K562 (cell line): Measurements from ENCODE around the gene ZNF213. TPM values are rescaled to one million over a fixed set of nuclear protein-coding genes. Genes with fewer than 3 reads are reported as not detected.

Source experiments
- ATF7 ChIP-seq: fragments of 450-650 bp; IDR thresholded peaks from 2 replicates; pipeline ENCODE4 v1.7.1; 2014; ENCODE audit warnings: mild to moderate bottlenecking, moderate library complexity
- BRD9 ChIP-seq: fragments of 450-650 bp; IDR thresholded peaks from 2 replicates; pipeline ENCODE4 v1.6.1; 2018; ENCODE audit warnings: low read depth; ENCODE audit not compliant: partially characterized antibody
- E2F3 ChIP-seq: fragments of 250-450 bp; sonication (Bioruptor Pico); IDR thresholded peaks from 2 replicates; pipeline ENCODE4 v1.4.0; 2020; ENCODE audit warnings: mild to moderate bottlenecking
- ELF2 ChIP-seq: fragments of 250-450 bp; sonication (Bioruptor Pico); IDR thresholded peaks from 2 replicates; pipeline ENCODE4 v1.5.0; 2021; ENCODE audit warnings: mild to moderate bottlenecking
- FUS ChIP-seq: fragments of 200-400 bp; formaldehyde crosslinking; optimal IDR thresholded peaks from 2 replicates; pipeline ENCODE3; 2017; ENCODE audit warnings: low read depth, low read length
- HMGN3 ChIP-seq: IDR thresholded peaks from 2 replicates; pipeline ENCODE4 v1.6.1; 2011; ENCODE audit warnings: borderline replicate concordance, low read depth, mild to moderate bottlenecking, mixed read lengths, low read length; ENCODE audit not compliant: insufficient read length; ENCODE audit errors: extremely low read depth
- KLF6 ChIP-seq: fragments of 250-450 bp; sonication (Bioruptor Pico); IDR thresholded peaks from 2 replicates; pipeline ENCODE4 v1.4.0; 2020; ENCODE audit warnings: mild to moderate bottlenecking, moderate library complexity, borderline replicate concordance
- L3MBTL2 ChIP-seq: fragments of 450-650 bp; IDR thresholded peaks from 2 replicates; pipeline ENCODE4 v1.6.1; 2016; ENCODE audit warnings: mild to moderate bottlenecking, moderate library complexity
- MTA3 ChIP-seq: fragments of 450-650 bp; formaldehyde crosslinking; IDR thresholded peaks from 2 replicates; pipeline ENCODE4 v1.6.1; 2017; ENCODE audit warnings: mild to moderate bottlenecking, borderline replicate concordance
- MYC ChIP-seq, 2 experiments: fragments of 250-450 bp in 1 of 2; sonication (Bioruptor Pico) in 1 of 2; IDR thresholded peaks; 2 replicates each; pipeline versions ENCODE4 v1.5.1 to v1.6.1; 2012 to 2021; ENCODE audit warnings: low read depth in 2 of 2, borderline replicate concordance in 1 of 2, improper control_type of control experiment in 1 of 2, low read length in 1 of 2, mild to moderate bottlenecking in 1 of 2, moderate library complexity in 1 of 2
- POLR2A ChIP-seq: fragments of 450-650 bp; conservative IDR thresholded peaks from 2 replicates; pipeline ENCODE4 v1.6.1; 2016
- PTRF ChIP-seq: fragments of 450-650 bp; IDR thresholded peaks from 2 replicates; pipeline ENCODE4 v1.6.1; 2016; ENCODE audit warnings: mild to moderate bottlenecking, missing genetic modification characterization, missing compliant biosample characterization
- RB1 ChIP-seq: fragments of 450-650 bp; IDR thresholded peaks from 2 replicates; pipeline ENCODE4 v1.6.1; 2017; ENCODE audit warnings: low read depth, mild to moderate bottlenecking
- TBP ChIP-seq: optimal IDR thresholded peaks from 2 replicates; pipeline ENCODE3; 2011; ENCODE audit warnings: low read depth, low read length, improper control_type of control experiment
- XRCC5 ChIP-seq: fragments of 200-400 bp; formaldehyde crosslinking; IDR thresholded peaks from 2 replicates; pipeline ENCODE4 v1.6.1; 2017; ENCODE audit warnings: low read depth, mild to moderate bottlenecking, low read length
- ZBTB1 ChIP-seq: sonication (generic); formaldehyde crosslinking; IDR thresholded peaks from 2 replicates; pipeline ENCODE4 v1.8.1; 2023; ENCODE audit warnings: missing genetic modification reagents, low read depth, mild to moderate bottlenecking, borderline replicate concordance
- ZNF23 ChIP-seq: fragments of 250-450 bp; sonication (Bioruptor Pico); IDR thresholded peaks from 2 replicates; pipeline ENCODE4 v1.4.0; 2020; ENCODE audit warnings: mild to moderate bottlenecking
- ZNF780A ChIP-seq: fragments of 250-450 bp; sonication (Bioruptor Pico); IDR thresholded peaks from 2 replicates; pipeline ENCODE4 v1.5.0; 2021; ENCODE audit warnings: mild to moderate bottlenecking
- ZNF830 ChIP-seq: fragments of 250-450 bp; sonication (Bioruptor Pico); IDR thresholded peaks from 2 replicates; pipeline ENCODE4 v1.5.0; 2021; ENCODE audit warnings: mild to moderate bottlenecking
- polyA plus RNA-seq, 8 experiments: library from polyadenylated mRNA; depleted of rRNA in 4 of 8; stranded (reverse) in 5 of 8; unstranded in 3 of 8; fragments of >200 nt; fragmentation: Nextera tagmentation in 2 of 8; fragmentation: Illumina TruSeq in 1 of 8; extraction: Ambion mirVana in 2 of 8; extraction: Trizol in 1 of 8; gene quantifications; 2 replicates each; pipeline versions ENCODE4 v1.2.1 to v1.2.3, GENCODE V29; 2011 to 2014; ENCODE audit warnings: inconsistent platforms in 1 of 8, missing spikeins in 1 of 8
- total RNA-seq, 7 experiments: library from RNA; depleted of rRNA in 6 of 7; stranded (reverse); fragments of >200 nt in 6 of 7; fragmentation: Illumina TruSeq in 2 of 7; extraction: Trizol in 2 of 7; gene quantifications; 2 replicates each; pipeline versions ENCODE4 v1.2.1 to v1.2.3, GENCODE V29; 2011 to 2021; ENCODE audit warnings: low replicate concordance in 1 of 7
- TF ChIP-seq, protein P1 (sequence below), 3 experiments: IDR thresholded peaks in 2 of 3; conservative IDR thresholded peaks in 1 of 3; 2 replicates each; pipeline ENCODE4 v1.5.1; 2011 to 2012; ENCODE audit warnings: low read length in 3 of 3, mild to moderate bottlenecking in 3 of 3, control low read depth in 2 of 3, improper control_type of control experiment in 1 of 3, inconsistent platforms in 1 of 3, low read depth in 1 of 3, mixed read lengths in 1 of 3, moderate library complexity in 1 of 3; ENCODE audit not compliant: insufficient read depth in 2 of 3
- TF ChIP-seq, protein P2 (sequence below): sonication (generic); formaldehyde crosslinking; IDR thresholded peaks from 2 replicates; pipeline ENCODE4 v1.9.0; 2022; ENCODE audit warnings: mild to moderate bottlenecking, missing genetic modification reagents
- TF ChIP-seq, protein P3 (sequence below): fragments of 450-650 bp; formaldehyde crosslinking; IDR thresholded peaks from 2 replicates; pipeline ENCODE4 v1.4.0; 2022; ENCODE audit warnings: missing genetic modification characterization
- TF ChIP-seq, protein P4 (sequence below): sonication (generic); IDR thresholded peaks from 2 replicates; pipeline ENCODE4 v1.6.1; 2016

Gene ZNF213
- total and polyA plus RNA-seq, 9 of the 15 experiments (the other 6 are each of a cell fraction or from before 2014, with no cell fraction given) = 0.49 to 10.0 (median 1.8) TPM

DNA sequence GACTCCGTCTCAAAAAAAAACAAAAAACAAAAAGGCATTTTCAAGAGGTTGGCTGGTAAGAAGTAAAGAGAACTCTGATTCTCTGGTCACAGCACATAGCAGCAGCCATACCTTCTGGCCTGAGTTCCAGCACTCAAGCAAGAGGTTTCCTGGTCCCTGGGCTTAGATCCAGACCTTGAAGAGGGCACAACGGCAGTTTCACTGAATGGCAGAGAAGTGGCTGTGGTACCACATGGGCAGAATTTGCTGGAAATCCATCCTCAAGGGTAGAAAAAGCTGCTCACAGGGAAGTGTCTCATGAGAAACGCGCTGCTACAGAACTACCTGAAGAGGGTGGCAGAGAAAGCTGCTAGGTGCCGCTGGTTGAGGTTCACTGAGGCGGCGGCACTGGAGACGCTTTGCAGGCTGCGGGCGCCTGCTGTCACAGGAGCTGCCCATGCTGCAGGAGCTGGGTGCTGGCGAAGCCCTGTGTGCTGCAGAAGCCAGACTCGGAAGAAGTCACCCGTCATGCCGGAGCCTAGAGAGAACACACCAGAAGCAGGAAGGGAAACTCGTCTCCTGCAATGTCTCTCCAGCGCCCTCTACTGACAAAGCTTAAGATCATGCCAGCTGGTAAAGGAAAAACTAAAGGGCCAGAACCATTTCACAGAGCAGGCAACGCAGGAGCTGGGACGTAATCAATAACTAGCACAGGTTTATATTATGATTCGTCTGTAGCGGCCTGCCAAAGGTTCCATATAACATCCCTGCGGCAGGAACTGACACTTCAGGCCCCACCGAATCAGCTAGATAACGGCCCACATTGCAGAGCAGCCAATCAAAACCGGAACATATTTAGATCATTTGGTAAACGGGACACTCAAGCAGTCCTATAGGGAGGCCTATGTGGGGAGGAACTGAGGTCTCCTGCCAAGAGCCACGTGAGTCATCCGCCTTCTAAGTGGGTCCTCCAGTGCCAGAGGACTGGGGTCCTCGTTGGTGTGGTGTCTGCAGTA is 5.4 kb upstream of the ZNF213 start (continued):
- TF ChIP-seq, protein P1, sequence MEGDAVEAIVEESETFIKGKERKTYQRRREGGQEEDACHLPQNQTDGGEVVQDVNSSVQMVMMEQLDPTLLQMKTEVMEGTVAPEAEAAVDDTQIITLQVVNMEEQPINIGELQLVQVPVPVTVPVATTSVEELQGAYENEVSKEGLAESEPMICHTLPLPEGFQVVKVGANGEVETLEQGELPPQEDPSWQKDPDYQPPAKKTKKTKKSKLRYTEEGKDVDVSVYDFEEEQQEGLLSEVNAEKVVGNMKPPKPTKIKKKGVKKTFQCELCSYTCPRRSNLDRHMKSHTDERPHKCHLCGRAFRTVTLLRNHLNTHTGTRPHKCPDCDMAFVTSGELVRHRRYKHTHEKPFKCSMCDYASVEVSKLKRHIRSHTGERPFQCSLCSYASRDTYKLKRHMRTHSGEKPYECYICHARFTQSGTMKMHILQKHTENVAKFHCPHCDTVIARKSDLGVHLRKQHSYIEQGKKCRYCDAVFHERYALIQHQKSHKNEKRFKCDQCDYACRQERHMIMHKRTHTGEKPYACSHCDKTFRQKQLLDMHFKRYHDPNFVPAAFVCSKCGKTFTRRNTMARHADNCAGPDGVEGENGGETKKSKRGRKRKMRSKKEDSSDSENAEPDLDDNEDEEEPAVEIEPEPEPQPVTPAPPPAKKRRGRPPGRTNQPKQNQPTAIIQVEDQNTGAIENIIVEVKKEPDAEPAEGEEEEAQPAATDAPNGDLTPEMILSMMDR (IDR thresholded peaks at IDR 0.05 in 2 of 3, conservative IDR thresholded peaks at IDR 0.05 in 1 of 3; ENCODE audit: insufficient read depth in 2 of 3, low read depth in 1 of 3, low read length in 3 of 3) = peak; percentile 93 to 95 (median 93)
- TF ChIP-seq ELF2 (CRISPR knock-in tag) (peak; percentile 71), KLF6 (CRISPR knock-in tag) (0 out of 2 replicates have a peak, but pooled peaks have one; percentile 6), BRD9 (peak; percentile 54), PTRF (no peak), E2F3 (CRISPR knock-in tag) (no peak), MYC (IDR thresholded peaks at IDR 0.05; ENCODE audit: low read depth, low read length) (peak; percentile 20; the same call in 1 of the 2 replicates), MYC (CRISPR knock-in tag; IDR thresholded peaks at IDR 0.05; ENCODE audit: borderline replicate concordance, low read depth) (no peak), FUS (no peak), ZNF830 (no peak), ZNF780A (CRISPR knock-in tag) (no peak), L3MBTL2 (peak; percentile 46; the same call in 1 of the 2 replicates), MTA3 (peak; percentile 67; the same call in 1 of the 2 replicates), XRCC5 (0 out of 2 replicates have a peak, but pooled peaks have one; percentile 46), RB1 (peak; percentile 57; the same call in 1 of the 2 replicates), POLR2A (peak; percentile 62; the same call in 1 of the 2 replicates), ZBTB1 (CRISPR knock-in tag) (no peak), HMGN3 (peak; percentile 81), ATF7 (peak; percentile 48), ZNF23 (CRISPR knock-in tag) (no peak), TBP (peak; percentile 48)
- TF ChIP-seq, protein P2, sequence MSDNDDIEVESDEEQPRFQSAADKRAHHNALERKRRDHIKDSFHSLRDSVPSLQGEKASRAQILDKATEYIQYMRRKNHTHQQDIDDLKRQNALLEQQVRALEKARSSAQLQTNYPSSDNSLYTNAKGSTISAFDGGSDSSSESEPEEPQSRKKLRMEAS (CRISPR knock-in tag) = 0 out of 2 replicates have a peak, but pooled peaks have one; percentile 39
- TF ChIP-seq, protein P3, sequence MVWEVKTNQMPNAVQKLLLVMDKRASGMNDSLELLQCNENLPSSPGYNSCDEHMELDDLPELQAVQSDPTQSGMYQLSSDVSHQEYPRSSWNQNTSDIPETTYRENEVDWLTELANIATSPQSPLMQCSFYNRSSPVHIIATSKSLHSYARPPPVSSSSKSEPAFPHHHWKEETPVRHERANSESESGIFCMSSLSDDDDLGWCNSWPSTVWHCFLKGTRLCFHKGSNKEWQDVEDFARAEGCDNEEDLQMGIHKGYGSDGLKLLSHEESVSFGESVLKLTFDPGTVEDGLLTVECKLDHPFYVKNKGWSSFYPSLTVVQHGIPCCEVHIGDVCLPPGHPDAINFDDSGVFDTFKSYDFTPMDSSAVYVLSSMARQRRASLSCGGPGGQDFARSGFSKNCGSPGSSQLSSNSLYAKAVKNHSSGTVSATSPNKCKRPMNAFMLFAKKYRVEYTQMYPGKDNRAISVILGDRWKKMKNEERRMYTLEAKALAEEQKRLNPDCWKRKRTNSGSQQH (CRISPR knock-in tag) = 0 out of 2 replicates have a peak, but pooled peaks have one; percentile 27
- TF ChIP-seq, protein P4, sequence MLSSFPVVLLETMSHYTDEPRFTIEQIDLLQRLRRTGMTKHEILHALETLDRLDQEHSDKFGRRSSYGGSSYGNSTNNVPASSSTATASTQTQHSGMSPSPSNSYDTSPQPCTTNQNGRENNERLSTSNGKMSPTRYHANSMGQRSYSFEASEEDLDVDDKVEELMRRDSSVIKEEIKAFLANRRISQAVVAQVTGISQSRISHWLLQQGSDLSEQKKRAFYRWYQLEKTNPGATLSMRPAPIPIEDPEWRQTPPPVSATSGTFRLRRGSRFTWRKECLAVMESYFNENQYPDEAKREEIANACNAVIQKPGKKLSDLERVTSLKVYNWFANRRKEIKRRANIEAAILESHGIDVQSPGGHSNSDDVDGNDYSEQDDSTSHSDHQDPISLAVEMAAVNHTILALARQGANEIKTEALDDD = peak; percentile 31; the same call in 1 of the 2 replicates
